ENCODE measurements around the gene CSTA.

DNA sequence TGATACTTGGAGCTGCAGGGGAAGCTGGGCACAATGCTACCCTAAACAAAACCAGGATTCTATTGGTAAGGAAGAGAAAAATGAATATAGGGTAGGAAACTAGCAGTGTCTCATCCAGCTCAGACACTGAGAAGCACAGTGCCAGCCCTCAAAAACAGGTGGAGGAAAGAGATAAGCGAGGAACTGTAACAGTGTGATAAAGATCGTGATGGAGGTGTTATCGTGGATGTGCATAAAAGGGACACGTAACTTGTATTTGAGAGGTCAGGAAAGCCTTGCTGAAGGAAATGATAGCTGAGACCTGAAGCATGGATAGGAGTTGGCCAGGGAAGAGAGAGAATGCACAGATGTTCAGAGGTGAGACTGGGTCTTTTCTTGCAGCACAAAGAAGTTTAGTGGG, 30.6 kb downstream of the CSTA start:
- no peak for TF ChIP-seq POLR2A (IDR thresholded peaks at IDR 0.05)
- TF ChIP-seq, protein P1, sequence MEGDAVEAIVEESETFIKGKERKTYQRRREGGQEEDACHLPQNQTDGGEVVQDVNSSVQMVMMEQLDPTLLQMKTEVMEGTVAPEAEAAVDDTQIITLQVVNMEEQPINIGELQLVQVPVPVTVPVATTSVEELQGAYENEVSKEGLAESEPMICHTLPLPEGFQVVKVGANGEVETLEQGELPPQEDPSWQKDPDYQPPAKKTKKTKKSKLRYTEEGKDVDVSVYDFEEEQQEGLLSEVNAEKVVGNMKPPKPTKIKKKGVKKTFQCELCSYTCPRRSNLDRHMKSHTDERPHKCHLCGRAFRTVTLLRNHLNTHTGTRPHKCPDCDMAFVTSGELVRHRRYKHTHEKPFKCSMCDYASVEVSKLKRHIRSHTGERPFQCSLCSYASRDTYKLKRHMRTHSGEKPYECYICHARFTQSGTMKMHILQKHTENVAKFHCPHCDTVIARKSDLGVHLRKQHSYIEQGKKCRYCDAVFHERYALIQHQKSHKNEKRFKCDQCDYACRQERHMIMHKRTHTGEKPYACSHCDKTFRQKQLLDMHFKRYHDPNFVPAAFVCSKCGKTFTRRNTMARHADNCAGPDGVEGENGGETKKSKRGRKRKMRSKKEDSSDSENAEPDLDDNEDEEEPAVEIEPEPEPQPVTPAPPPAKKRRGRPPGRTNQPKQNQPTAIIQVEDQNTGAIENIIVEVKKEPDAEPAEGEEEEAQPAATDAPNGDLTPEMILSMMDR (IDR thresholded peaks at IDR 0.05), result no peak
